Loucy (cell line): Measurements from ENCODE around the gene NAT14.
"Not testable (repeated sequence)": the region's sequence is repeated elsewhere in the genome, so short reads cannot be mapped to it uniquely, and the experiment has no call there.

Source experiments
- H2AFZ ChIP-seq: fragments of 200-600 bp; sonication (generic); 2 replicates; pipeline ENCODE4 v1.6.0; 2016; ENCODE audit warnings: antibody characterized with exemption, mild to moderate bottlenecking, low read length, moderate library complexity
- H3F3A ChIP-seq: fragments of 200-600 bp; 2 replicates; pipeline ENCODE4 v1.6.0; 2016; ENCODE audit warnings: antibody characterized with exemption, low read depth, mild to moderate bottlenecking
- H3K27me3 ChIP-seq: fragments of 200-600 bp; sonication (generic); 2 replicates; pipeline ENCODE4 v1.6.1; 2014; ENCODE audit warnings: low read length, mild to moderate bottlenecking; ENCODE audit not compliant: insufficient read depth, poor library complexity, severe bottlenecking
- H3K36me3 ChIP-seq: fragments of 200-600 bp; sonication (generic); 2 replicates; pipeline ENCODE4 v1.6.1; 2016; ENCODE audit warnings: low read length; ENCODE audit not compliant: insufficient read depth
- H3K4me1 ChIP-seq: fragments of 200-600 bp; sonication (generic); 2 replicates; pipeline ENCODE4 v1.5.1; 2014; ENCODE audit warnings: low read length, mild to moderate bottlenecking; ENCODE audit not compliant: insufficient read depth, poor library complexity, severe bottlenecking
- H3K4me2 ChIP-seq: fragments of 200-600 bp; sonication (generic); 2 replicates; pipeline ENCODE4 v1.6.0; 2014; ENCODE audit warnings: antibody characterized with exemption, low read length, low read depth, mild to moderate bottlenecking; ENCODE audit not compliant: poor library complexity, severe bottlenecking
- H3K4me3 ChIP-seq: fragments of 200-600 bp; sonication (generic); 2 replicates; pipeline ENCODE4 v1.5.1; 2014; ENCODE audit warnings: low read length, mild to moderate bottlenecking, mixed read lengths; ENCODE audit not compliant: poor library complexity, severe bottlenecking
- H3K79me2 ChIP-seq: fragments of 200-600 bp; sonication (generic); 2 replicates; pipeline ENCODE4 v1.6.1; 2014; ENCODE audit warnings: low read length; ENCODE audit not compliant: insufficient read depth
- H3K9ac ChIP-seq: fragments of 200-600 bp; sonication (generic); 2 replicates; pipeline ENCODE4 v1.6.0; 2014; ENCODE audit warnings: mild to moderate bottlenecking, low read depth, low read length, moderate library complexity; ENCODE audit not compliant: poor library complexity, severe bottlenecking
- H3K9me2 ChIP-seq: fragments of 200-600 bp; sonication (generic); replicated peaks from 2 replicates; pipeline ENCODE4 v1.6.1; 2016; ENCODE audit warnings: low read depth, low read length, mixed read lengths
- H3K9me3 ChIP-seq: fragments of 200-600 bp; sonication (generic); 2 replicates; pipeline ENCODE4 v1.6.1; 2014; ENCODE audit warnings: mild to moderate bottlenecking, antibody characterized with exemption, low read length, low read depth; ENCODE audit not compliant: insufficient read depth
- H4K20me1 ChIP-seq: fragments of 200-600 bp; sonication (generic); 2 replicates; pipeline ENCODE4 v1.6.0; 2014; ENCODE audit warnings: antibody characterized with exemption, low read length, mild to moderate bottlenecking; ENCODE audit not compliant: insufficient read depth, poor library complexity, severe bottlenecking
- EZH2phosphoT487 ChIP-seq: fragments of 200-600 bp; IDR thresholded peaks from 2 replicates; pipeline ENCODE4 v1.6.1; 2018; ENCODE audit warnings: antibody characterized with exemption, mild to moderate bottlenecking, moderate library complexity, borderline replicate concordance
- TF ChIP-seq, protein P1 (sequence below): fragments of 200-600 bp; sonication (generic); conservative IDR thresholded peaks from 2 replicates; pipeline ENCODE4 v1.5.1; 2014; ENCODE audit warnings: mild to moderate bottlenecking, antibody characterized with exemption, low read length

NAT14 gene

DNA sequence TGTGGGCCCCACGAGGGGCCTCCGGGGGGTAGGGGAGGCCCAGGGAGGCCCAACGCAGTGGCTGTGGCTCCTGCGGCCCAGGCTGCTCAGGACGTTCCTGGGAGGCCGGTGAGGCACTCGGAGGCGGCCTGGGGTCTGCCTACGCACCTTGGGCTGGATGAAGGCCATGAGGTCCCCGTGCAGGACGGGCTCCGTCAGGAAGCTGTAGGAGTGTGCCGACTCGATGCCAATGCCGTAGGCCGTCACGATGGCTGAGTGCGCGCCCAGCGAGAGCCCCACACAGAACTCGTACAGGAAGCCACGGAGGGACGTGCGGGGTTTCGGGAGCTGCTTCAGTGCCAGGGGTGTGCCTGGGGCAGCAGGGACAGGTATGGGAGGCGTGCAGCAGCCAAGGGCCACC, 46.0 kb downstream of the NAT14 start:
- Histone ChIP-seq H3K9ac (no peak overlapping the region), H3K36me3 (no peaks in the 10 kb centered on the region), H3K79me2 (no peaks in the 10 kb centered on the region)

DNA sequence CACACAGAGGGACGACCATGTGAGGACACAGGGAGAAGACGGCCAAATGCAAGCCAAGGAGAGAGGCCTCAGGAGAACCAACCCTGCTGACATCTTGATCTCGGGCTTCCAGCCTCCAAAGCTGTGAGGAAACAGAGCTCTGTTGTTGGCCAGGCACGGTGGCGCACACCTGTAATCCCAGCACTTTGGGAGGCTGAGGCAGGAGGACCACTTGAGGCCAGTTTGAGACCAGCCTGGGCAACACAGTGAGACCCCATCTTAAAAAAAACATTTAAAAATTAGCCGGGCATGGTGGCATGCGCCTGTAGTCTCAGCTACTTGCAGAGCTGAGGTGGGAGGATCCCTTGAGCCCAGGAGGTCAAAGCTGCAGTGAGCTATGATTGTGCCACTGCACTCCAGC, 49.3 kb downstream of the NAT14 start:
- H3K4me1 ChIP-seq, H3K27me3 ChIP-seq, H3K9me3 ChIP-seq, H3K4me3 ChIP-seq, H3K4me2 ChIP-seq, H2AFZ ChIP-seq, H4K20me1 ChIP-seq, H3K9me2 ChIP-seq, H3K9ac ChIP-seq, H3K79me2 ChIP-seq, H3F3A ChIP-seq, H3K36me3 ChIP-seq: not testable (repeated sequence)

More for the DNA sequence above, 46.0 kb downstream of the NAT14 start:
- Histone ChIP-seq H4K20me1 (no peaks in the 10 kb centered on the region), H3F3A (no peaks in the 10 kb centered on the region), H2AFZ (no peak overlapping the region), H3K4me2 (no peak overlapping the region), H3K4me1 (no peaks in the 10 kb centered on the region), H3K9me3 (no peaks in the 10 kb centered on the region), H3K9me2 (no peaks in the 10 kb centered on the region), H3K27me3 (no peaks in the 10 kb centered on the region), H3K4me3 (no peak overlapping the region)
- TF ChIP-seq, protein P1, sequence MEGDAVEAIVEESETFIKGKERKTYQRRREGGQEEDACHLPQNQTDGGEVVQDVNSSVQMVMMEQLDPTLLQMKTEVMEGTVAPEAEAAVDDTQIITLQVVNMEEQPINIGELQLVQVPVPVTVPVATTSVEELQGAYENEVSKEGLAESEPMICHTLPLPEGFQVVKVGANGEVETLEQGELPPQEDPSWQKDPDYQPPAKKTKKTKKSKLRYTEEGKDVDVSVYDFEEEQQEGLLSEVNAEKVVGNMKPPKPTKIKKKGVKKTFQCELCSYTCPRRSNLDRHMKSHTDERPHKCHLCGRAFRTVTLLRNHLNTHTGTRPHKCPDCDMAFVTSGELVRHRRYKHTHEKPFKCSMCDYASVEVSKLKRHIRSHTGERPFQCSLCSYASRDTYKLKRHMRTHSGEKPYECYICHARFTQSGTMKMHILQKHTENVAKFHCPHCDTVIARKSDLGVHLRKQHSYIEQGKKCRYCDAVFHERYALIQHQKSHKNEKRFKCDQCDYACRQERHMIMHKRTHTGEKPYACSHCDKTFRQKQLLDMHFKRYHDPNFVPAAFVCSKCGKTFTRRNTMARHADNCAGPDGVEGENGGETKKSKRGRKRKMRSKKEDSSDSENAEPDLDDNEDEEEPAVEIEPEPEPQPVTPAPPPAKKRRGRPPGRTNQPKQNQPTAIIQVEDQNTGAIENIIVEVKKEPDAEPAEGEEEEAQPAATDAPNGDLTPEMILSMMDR, result no peak
- no peak for TF ChIP-seq EZH2phosphoT487

DNA sequence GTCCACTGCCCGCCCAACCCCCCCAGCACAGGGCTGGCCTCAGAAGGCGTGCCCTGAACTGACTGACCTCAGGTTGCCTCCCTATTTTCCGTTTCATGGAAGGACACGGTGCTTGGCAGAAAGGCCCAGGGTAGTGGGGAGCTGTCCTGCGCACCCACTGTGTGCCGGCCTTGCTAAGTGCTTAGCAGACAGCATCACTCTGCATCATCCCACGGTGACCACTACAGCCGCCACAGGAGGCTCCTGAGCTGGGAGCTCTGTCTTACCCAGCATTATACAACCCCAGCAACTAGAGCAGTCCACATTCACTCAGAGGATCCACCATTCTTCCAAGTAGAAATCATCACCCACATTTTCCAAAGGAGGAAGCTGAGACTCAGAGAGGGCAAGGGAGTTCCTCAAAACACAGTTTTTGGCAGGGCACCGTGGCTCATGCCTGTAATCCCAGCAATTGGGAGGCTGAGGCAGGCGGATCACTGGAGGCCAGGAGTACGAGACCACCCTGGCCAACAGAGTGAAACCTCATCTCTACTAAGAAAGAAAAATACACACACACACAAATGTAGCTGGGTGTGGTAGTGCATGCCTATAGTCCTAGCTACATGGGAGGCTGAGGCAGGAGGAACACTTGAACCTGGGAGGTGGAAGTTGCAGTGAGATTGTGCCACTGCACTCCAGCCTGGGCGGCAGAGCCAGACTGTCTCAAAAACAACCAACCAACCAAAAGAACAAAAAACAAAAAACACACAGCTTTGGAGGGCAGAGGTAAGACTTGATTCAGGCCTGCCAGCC, 50.4 kb downstream of the NAT14 start:
- Histone ChIP-seq H3K9me3 (no peaks in the 10 kb centered on the region), H3F3A (no peaks in the 10 kb centered on the region), H3K4me3 (no peak overlapping the region), H2AFZ (no peak overlapping the region), H3K4me1 (no peaks in the 10 kb centered on the region), H3K36me3 (no peaks in the 10 kb centered on the region), H3K4me2 (no peak overlapping the region), H3K27me3 (no peaks in the 10 kb centered on the region), H3K9ac (no peak overlapping the region), H3K79me2 (no peaks in the 10 kb centered on the region), H3K9me2 (no peaks in the 10 kb centered on the region), H4K20me1 (no peaks in the 10 kb centered on the region)
- TF ChIP-seq, protein P1, result no peak
- TF ChIP-seq EZH2phosphoT487, result no peak

DNA sequence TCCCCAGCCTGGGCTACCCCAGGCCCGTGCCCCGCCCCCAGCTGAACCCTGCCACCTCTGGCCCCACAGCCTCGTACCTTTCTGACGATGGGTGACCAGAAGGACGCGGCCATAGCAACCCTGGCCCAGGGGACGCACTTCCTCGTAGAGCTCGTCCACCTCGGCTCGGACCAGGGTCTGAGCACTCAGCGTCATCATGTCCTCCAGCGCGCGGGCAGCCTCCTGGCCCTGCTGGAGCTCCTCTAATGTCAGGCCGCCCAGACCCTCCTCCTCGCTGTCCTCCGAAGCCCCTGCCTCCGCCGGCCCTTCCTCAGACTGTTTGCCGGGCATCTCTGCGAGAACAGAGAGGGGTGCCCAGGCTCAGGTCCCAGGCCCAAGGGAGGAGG, 51.0 kb downstream of the NAT14 start:
- H3K4me1 ChIP-seq, result no peaks in the 10 kb centered on the region
- H3K9me2 ChIP-seq, result no peaks in the 10 kb centered on the region
- no peaks in the 10 kb centered on the region for H4K20me1 ChIP-seq
- no peaks in the 10 kb centered on the region for H3K36me3 ChIP-seq
- TF ChIP-seq, protein P1, result no peak
- no peak for TF ChIP-seq EZH2phosphoT487
- no peaks in the 10 kb centered on the region for H3F3A ChIP-seq
- no peak overlapping the region for H3K9ac ChIP-seq
- no peak overlapping the region for H3K4me3 ChIP-seq
- H3K9me3 ChIP-seq, result no peaks in the 10 kb centered on the region
- H3K79me2 ChIP-seq, result no peaks in the 10 kb centered on the region
- H3K4me2 ChIP-seq, result no peak overlapping the region
- H3K27me3 ChIP-seq, result no peaks in the 10 kb centered on the region
- no peak overlapping the region for H2AFZ ChIP-seq
